ENCODE results near the gene KDM8.

Gene KDM8

DNA sequence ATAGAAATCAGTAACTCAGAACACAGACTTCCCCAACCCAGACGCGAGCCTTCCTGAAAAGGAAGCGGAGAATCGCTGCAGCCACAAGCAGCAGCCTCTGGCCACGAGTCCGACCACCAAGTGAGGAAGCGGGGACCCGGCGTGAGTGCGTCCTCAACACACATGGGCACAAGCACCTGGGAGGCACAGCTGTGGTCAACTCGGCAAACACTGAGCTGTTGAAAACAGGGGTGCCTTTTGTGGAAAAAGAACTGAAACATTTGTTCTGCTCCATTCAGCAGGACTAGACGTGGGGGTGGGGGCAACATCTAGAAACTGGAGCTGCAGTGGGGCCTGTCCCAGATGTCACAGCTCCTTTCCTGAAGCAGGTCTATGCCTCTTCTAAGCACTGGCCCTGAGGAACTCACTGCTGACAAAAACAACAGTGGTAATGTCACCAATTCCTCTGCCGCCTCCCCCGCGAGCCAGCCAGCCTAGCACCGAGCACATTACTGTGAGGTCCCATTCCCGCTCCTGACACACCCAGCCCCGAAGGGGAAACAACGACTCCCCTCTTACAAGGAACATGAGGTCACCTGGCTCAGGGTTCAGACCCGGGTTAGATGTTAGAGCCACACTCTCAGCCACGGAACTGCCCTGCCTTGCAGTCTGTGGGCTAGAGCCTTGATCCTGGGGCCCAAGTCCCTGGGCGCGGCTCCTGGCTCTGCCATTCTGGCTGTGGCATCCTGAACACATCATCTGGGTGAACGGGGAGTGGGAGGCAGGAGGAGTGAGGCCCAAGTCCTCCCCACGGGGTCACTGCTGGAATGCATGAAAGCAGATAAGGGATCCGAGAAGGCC, 29.0 kb downstream of the KDM8 start:
- Histone ChIP-seq H3K27ac (ENCODE audit: low read depth, low read length) (no peak overlapping the region), H3K4me3 (ENCODE audit: low read depth, low read length) (no peak overlapping the region), H3K9me3 (ENCODE audit: control insufficient read depth, insufficient read depth, low read depth, low read length) (no peaks in the 10 kb centered on the region), H3K36me3 (ENCODE audit: control insufficient read depth, insufficient read depth, low read length) (peaks cover 18% of the 10 kb centered on the region), H3K27me3 (ENCODE audit: control insufficient read depth, insufficient read depth, low read length) (no peaks in the 10 kb centered on the region), H3K4me1 (ENCODE audit: control insufficient read depth, insufficient read depth, low read length) (peaks cover 13% of the 10 kb centered on the region; the same call in 1 of the 2 replicates), H3K9ac (ENCODE audit: low read length) (no peak overlapping the region)

DNA sequence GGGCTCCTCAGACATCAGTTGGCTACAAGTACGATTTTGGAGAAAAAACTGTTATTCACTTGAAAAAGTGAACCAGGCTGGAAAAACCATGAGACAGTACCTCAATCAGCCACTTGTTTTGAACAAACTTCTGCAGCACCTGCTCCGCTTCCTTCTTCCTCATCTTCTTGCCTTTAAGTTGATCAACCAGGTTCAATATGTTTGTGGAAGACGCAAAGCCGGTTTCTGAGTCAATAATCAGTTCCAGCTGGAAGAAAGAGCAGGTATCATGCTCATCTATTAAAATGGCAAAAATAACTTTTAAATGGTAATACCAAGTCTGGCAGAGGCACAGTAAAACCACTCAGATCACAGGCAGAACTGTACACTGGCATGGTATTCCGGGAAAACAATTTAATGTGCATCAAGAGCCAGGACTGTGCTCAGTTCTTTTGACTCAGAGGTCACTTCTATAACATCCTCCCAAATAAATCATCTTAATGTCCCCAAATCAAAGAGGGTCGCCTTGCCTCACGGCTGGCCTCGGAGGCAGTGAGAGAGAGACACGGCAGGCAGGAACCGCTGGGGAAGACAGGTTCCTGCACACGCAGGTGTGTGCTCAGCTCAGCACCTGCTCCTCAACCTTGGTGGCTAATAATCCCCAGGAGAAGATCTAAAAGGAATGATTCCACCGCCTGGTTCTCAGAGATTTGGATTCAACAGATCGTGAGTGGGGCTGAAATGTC, 29.7 kb downstream of the KDM8 start:
- Histone ChIP-seq H3K4me1 (ENCODE audit: control insufficient read depth, insufficient read depth, low read length) (peaks cover 17% of the 10 kb centered on the region; the same call in 1 of the 2 replicates), H3K9ac (ENCODE audit: low read length) (no peak overlapping the region), H3K27ac (ENCODE audit: low read depth, low read length) (no peak overlapping the region)

GRCh38 chr16:27233731-27234130, 30.4 kb downstream of the KDM8 start:
- Histone ChIP-seq H3K4me3 (ENCODE audit: low read depth, low read length) (no peak overlapping the region), H3K9me3 (ENCODE audit: control insufficient read depth, insufficient read depth, low read depth, low read length) (no peaks in the 10 kb centered on the region), H3K36me3 (ENCODE audit: control insufficient read depth, insufficient read depth, low read length) (peaks cover 18% of the 10 kb centered on the region), H3K27ac (ENCODE audit: low read depth, low read length) (no peak overlapping the region), H3K9ac (ENCODE audit: low read length) (no peak overlapping the region), H3K4me1 (ENCODE audit: control insufficient read depth, insufficient read depth, low read length) (peaks cover 17% of the 10 kb centered on the region; the same call in 1 of the 2 replicates), H3K27me3 (ENCODE audit: control insufficient read depth, insufficient read depth, low read length) (no peaks in the 10 kb centered on the region)

More for the DNA sequence above, 29.7 kb downstream of the KDM8 start:
- Histone ChIP-seq H3K4me3 (ENCODE audit: low read depth, low read length) (no peak overlapping the region), H3K27me3 (ENCODE audit: control insufficient read depth, insufficient read depth, low read length) (no peaks in the 10 kb centered on the region), H3K9me3 (ENCODE audit: control insufficient read depth, insufficient read depth, low read depth, low read length) (no peaks in the 10 kb centered on the region), H3K36me3 (ENCODE audit: control insufficient read depth, insufficient read depth, low read length) (peaks cover 18% of the 10 kb centered on the region)

DNA sequence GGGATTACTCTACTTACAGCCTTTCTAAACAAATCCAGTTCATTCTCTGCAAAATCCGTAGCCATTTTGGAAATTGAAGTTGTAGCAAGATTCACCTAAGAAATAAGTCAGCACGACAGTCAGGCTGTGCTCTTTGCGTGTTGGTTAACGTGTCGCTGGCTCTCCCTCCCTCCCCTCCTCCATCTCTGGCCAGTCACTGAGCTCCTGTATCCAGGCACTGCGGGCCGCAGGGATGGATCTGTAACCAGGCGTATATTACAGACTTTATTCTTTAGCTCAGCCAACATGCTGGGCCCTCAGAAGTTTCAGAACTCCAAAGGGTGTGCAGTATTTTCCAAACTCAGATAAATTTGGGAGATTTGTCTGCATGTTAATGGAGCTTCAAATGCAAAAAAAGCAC, 30.8 kb downstream of the KDM8 start:
- Histone ChIP-seq H3K4me3 (ENCODE audit: low read depth, low read length) (no peak overlapping the region), H3K36me3 (ENCODE audit: control insufficient read depth, insufficient read depth, low read length) (peaks cover 18% of the 10 kb centered on the region), H3K27ac (ENCODE audit: low read depth, low read length) (no peak overlapping the region), H3K9ac (ENCODE audit: low read length) (no peak overlapping the region), H3K9me3 (ENCODE audit: control insufficient read depth, insufficient read depth, low read depth, low read length) (no peaks in the 10 kb centered on the region), H3K4me1 (ENCODE audit: control insufficient read depth, insufficient read depth, low read length) (peaks cover 17% of the 10 kb centered on the region; the same call in 1 of the 2 replicates), H3K27me3 (ENCODE audit: control insufficient read depth, insufficient read depth, low read length) (no peaks in the 10 kb centered on the region)

DNA sequence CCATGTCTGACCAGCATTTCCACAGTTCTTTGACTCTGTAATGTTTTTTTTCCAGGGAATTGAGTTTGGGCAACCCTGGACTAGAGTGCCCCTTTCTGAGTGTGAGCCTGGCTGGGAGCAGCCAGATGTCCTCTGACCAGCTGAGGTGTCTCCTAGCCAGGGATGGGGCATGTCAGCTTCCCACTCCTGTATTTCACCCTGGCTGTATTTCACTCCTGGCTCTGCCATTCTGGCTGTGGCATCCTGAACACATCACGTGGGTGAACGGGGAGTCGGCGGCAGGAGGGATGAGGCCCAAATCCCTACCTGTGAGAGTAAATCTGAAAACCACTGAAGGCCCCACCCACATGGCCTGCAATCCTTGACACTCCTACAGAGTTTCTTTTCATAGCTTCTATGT, 31.3 kb downstream of the KDM8 start:
- H3K27ac ChIP-seq (ENCODE audit: low read depth, low read length) = no peak overlapping the region
- H3K36me3 ChIP-seq (ENCODE audit: control insufficient read depth, insufficient read depth, low read length) = peaks cover 18% of the 10 kb centered on the region
- peaks cover 17% of the 10 kb centered on the region; the same call in 1 of the 2 replicates for H3K4me1 ChIP-seq (ENCODE audit: control insufficient read depth, insufficient read depth, low read length)
- no peak overlapping the region for H3K4me3 ChIP-seq (ENCODE audit: low read depth, low read length)
- H3K27me3 ChIP-seq (ENCODE audit: control insufficient read depth, insufficient read depth, low read length) = no peaks in the 10 kb centered on the region
- no peak overlapping the region for H3K9ac ChIP-seq (ENCODE audit: low read length)
- H3K9me3 ChIP-seq (ENCODE audit: control insufficient read depth, insufficient read depth, low read depth, low read length) = no peaks in the 10 kb centered on the region

DNA sequence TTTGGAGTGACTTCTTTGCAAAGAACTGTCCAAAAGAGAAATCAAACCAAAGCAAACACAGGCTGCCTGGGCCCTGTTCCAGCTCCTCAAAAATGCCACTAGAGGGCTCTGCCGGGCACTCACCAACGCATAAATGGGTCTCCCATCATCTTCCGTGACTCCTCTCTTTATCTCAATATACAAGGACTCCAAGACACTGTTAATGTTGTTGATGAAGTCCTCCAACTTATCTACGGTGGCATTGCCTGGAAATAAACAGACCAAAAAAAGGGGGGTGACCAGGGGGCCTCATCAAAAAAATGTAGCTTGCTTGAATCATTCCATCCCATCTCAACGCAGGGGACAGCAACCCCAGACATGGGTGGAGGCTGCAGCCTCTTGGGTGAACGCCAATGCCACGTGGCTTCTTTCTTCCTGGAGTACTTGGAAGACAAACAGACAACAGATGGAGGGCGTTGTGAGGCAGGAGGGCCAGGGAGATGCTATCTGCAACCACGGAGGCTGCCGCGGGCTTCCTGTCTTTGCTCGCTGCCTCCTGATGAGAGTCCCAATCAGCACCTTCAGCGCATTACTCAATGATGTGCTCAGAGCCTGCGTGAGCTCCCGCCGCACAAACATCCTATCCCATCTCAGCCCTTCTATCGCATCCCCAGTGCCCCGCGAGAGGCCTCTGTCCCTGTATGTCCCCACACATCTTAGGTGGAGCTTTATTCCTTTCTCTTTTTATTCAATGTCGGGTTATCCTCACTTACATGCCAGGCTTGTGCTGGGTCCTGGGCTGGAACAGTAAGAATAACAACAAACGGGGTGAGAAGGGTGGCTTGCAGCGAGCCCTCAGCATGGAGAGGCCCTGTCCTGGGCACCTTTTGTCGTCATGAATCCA, 32.0 kb downstream of the KDM8 start:
- no peak overlapping the region for H3K4me3 ChIP-seq (ENCODE audit: low read depth, low read length)
- peaks cover 17% of the 10 kb centered on the region; the same call in 1 of the 2 replicates for H3K4me1 ChIP-seq (ENCODE audit: control insufficient read depth, insufficient read depth, low read length)
- H3K27ac ChIP-seq (ENCODE audit: low read depth, low read length) = no peak overlapping the region
- peaks cover 18% of the 10 kb centered on the region for H3K36me3 ChIP-seq (ENCODE audit: control insufficient read depth, insufficient read depth, low read length)
- no peaks in the 10 kb centered on the region for H3K9me3 ChIP-seq (ENCODE audit: control insufficient read depth, insufficient read depth, low read depth, low read length)
- no peaks in the 10 kb centered on the region for H3K27me3 ChIP-seq (ENCODE audit: control insufficient read depth, insufficient read depth, low read length)
- H3K9ac ChIP-seq (ENCODE audit: low read length) = no peak overlapping the region

GRCh38 chr16:27235938-27236245, 32.6 kb downstream of the KDM8 start:
- Histone ChIP-seq H3K4me1 (ENCODE audit: control insufficient read depth, insufficient read depth, low read length) (peaks cover 17% of the 10 kb centered on the region; the same call in 1 of the 2 replicates), H3K27me3 (ENCODE audit: control insufficient read depth, insufficient read depth, low read length) (no peaks in the 10 kb centered on the region), H3K36me3 (ENCODE audit: control insufficient read depth, insufficient read depth, low read length) (peaks cover 16% of the 10 kb centered on the region), H3K9ac (ENCODE audit: low read length) (no peak overlapping the region), H3K27ac (ENCODE audit: low read depth, low read length) (no peak overlapping the region), H3K9me3 (ENCODE audit: control insufficient read depth, insufficient read depth, low read depth, low read length) (no peaks in the 10 kb centered on the region), H3K4me3 (ENCODE audit: low read depth, low read length) (no peak overlapping the region)

DNA sequence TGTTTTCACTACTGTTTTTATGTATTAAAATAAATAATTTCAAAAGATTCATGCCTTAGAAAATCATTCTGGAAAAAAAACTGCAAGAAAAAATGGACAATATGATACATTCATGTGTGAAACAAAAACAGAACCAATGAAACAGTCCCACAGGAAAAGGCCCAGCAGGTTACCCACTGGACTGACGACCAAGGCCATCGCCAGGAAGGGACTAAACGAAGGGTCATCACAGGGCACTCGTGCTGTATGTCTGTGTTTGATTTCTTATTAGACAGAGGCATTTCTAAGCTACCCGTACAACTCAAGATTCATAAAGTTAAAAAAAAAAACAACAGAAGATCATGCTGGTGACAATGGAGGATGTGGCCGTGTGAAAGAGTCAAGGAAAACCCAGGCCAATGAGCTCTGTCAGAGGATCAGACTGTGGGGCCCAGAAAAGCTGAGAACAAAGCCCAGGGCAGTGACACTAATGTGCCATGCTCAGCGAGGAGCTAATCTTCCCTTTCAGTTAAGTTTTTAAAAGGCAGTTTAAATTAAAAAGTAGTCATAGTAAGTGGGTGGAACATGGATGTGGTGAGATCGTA, 33.4 kb downstream of the KDM8 start:
- peaks cover 15% of the 10 kb centered on the region for H3K36me3 ChIP-seq (ENCODE audit: control insufficient read depth, insufficient read depth, low read length)
- H3K4me1 ChIP-seq (ENCODE audit: control insufficient read depth, insufficient read depth, low read length) = peaks cover 17% of the 10 kb centered on the region; the same call in 1 of the 2 replicates
- no peaks in the 10 kb centered on the region for H3K27me3 ChIP-seq (ENCODE audit: control insufficient read depth, insufficient read depth, low read length)
- H3K4me3 ChIP-seq (ENCODE audit: low read depth, low read length) = no peak overlapping the region
- no peaks in the 10 kb centered on the region for H3K9me3 ChIP-seq (ENCODE audit: control insufficient read depth, insufficient read depth, low read depth, low read length)
- H3K27ac ChIP-seq (ENCODE audit: low read depth, low read length) = no peak overlapping the region
- no peak overlapping the region for H3K9ac ChIP-seq (ENCODE audit: low read length)

DNA sequence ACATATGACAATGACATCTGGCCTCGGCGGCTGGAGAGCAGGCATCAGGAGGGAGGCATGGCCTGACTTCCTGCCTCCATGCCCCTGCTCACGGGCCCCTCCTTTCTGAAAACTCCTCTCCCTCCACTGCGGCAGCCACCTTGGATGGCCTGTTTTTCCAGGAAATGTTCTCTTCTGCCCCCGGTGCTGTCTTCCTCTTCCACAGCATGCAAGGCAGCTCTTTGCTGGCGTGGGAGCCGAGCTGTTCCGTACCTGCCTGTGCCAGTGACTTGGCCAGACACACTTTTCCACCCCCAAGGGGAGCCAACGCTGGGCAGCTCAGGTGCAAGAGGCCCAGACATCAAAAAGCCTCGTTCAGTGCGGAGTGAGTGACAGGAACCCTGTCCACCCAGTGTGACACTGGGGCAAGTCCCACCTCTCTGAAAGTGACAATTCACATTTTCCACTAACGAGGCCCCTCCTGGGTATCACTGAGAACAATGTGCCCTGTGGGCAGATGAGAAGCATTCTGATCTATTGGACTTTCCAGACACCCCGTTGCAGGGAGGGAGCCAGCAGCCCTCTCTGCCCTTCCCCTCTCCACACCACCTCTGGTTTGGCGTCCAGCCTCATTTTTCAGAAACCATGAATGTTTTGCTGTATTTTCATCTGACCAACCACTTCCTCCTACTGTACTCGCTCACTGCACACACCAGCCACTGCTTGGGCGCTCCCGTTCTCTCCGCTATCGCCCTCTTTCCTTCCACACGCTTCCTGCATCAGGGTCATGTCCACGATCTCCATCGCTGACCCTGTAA, 34.1 kb downstream of the KDM8 start:
- Histone ChIP-seq H3K27me3 (ENCODE audit: control insufficient read depth, insufficient read depth, low read length) (no peaks in the 10 kb centered on the region), H3K4me1 (ENCODE audit: control insufficient read depth, insufficient read depth, low read length) (peaks cover 18% of the 10 kb centered on the region; the same call in 1 of the 2 replicates), H3K9me3 (ENCODE audit: control insufficient read depth, insufficient read depth, low read depth, low read length) (no peaks in the 10 kb centered on the region), H3K36me3 (ENCODE audit: control insufficient read depth, insufficient read depth, low read length) (peaks cover 10% of the 10 kb centered on the region), H3K9ac (ENCODE audit: low read length) (no peak overlapping the region), H3K4me3 (ENCODE audit: low read depth, low read length) (no peak overlapping the region), H3K27ac (ENCODE audit: low read depth, low read length) (no peak overlapping the region)

All from HUES6 (cell line).